ENCODE data around the gene PKDREJ. TPM values are rescaled to one million over a fixed set of nuclear protein-coding genes. Genes with fewer than 3 reads are reported as not detected.

Gene PKDREJ
- total RNA-seq, 2 donors from 2014 or later: under 0.01 to 0.33 TPM

- Histone ChIP-seq H3K27ac (peak overlapping the region in 3 of 4 donors; percentile 26 to 51 (median 43)), H3K4me1 (peaks cover 19% of the 10 kb centered on the region), H3K9me3 (no peaks in the 10 kb centered on the region), H3K36me3 (replicated peaks in 1 of 2; ENCODE audit: insufficient read depth in 1 of 2, low read depth in 2 of 2) (peaks cover 0 to 2% of the 10 kb centered on the region in 2 donors), H3K27me3 (no peaks in the 10 kb centered on the region), H3K4me3 (no peak overlapping the region)
- intact Hi-C loops (cut with DNase I): loop anchor here (10.0 kb wide), 1 partner anchor 86 kb away; the partner anchor contains the start of gene PPARA
- ATAC-seq (no peak), DNase-seq (no peak)
- WGBS, 2 donors: 63 to 68% methylated on average over 6 to 7 of the region's 7 CpGs
- no peak for TF ChIP-seq POLR2A (IDR thresholded peaks at IDR 0.05)
- TF ChIP-seq CTCF (IDR thresholded peaks at IDR 0.05): no peak
Observed at GRCh38 chr22:46240907-46241306, 22.2 kb downstream of the PKDREJ start.

- Histone ChIP-seq H3K36me3 (replicated peaks in 1 of 2; ENCODE audit: insufficient read depth in 1 of 2, low read depth in 2 of 2) (peaks cover 0 to 2% of the 10 kb centered on the region in 2 donors), H3K4me1 (peaks cover 15% of the 10 kb centered on the region), H3K27ac (peak overlapping the region in 2 of 4 donors; percentile 26 to 51), H3K27me3 (no peaks in the 10 kb centered on the region), H3K9me3 (no peaks in the 10 kb centered on the region), H3K4me3 (no peak overlapping the region)
- 85 to 86% methylated on average over 6 of the region's 6 CpGs for WGBS, 2 donors
- no peak for TF ChIP-seq CTCF (IDR thresholded peaks at IDR 0.05)
- TF ChIP-seq POLR2A (IDR thresholded peaks at IDR 0.05): no peak
- no peak for ATAC-seq
- no peak for DNase-seq
- intact Hi-C loops (cut with DNase I): loop anchor here (10.0 kb wide), 1 partner anchor 86 kb away; the partner anchor contains the start of gene PPARA
Observed at GRCh38 chr22:46240506-46240905, 22.6 kb downstream of the PKDREJ start.

GRCh38 chr22:46240073-46240472 is 23.1 kb downstream of the PKDREJ start:
- Histone ChIP-seq H3K36me3 (replicated peaks in 1 of 2; ENCODE audit: insufficient read depth in 1 of 2, low read depth in 2 of 2) (peaks cover 0 to 2% of the 10 kb centered on the region in 2 donors), H3K9me3 (no peaks in the 10 kb centered on the region), H3K4me1 (peaks cover 11% of the 10 kb centered on the region), H3K4me3 (no peak overlapping the region), H3K27me3 (no peaks in the 10 kb centered on the region), H3K27ac (no peak overlapping the region)
- ATAC-seq (no peak), DNase-seq (no peak)
- WGBS, 2 donors: 80 to 88% methylated on average over 1 to 2 of the region's 2 CpGs
- TF ChIP-seq CTCF (IDR thresholded peaks at IDR 0.05): no peak
- TF ChIP-seq POLR2A (IDR thresholded peaks at IDR 0.05): no peak
- intact Hi-C loops (cut with DNase I): loop anchor here (10.0 kb wide), 1 partner anchor 85 kb away; the partner anchor contains the start of gene PPARA

GRCh38 chr22:46239261-46240048 is 23.7 kb downstream of the PKDREJ start:
- TF ChIP-seq CTCF (IDR thresholded peaks at IDR 0.05) (no peak), POLR2A (IDR thresholded peaks at IDR 0.05) (no peak)
- ATAC-seq (no peak), DNase-seq (no peak)
- H3K4me1 ChIP-seq: peaks cover 11% of the 10 kb centered on the region
- intact Hi-C loops (cut with DNase I): loop anchor here (10.0 kb wide), 1 partner anchor 85 kb away; the partner anchor contains the start of gene PPARA
- H3K9me3 ChIP-seq: no peaks in the 10 kb centered on the region
- 75 to 85% methylated on average over 13 to 19 of the region's 20 CpGs for WGBS, 2 donors
- H3K27ac ChIP-seq: no peak overlapping the region
- no peak overlapping the region for H3K4me3 ChIP-seq
- H3K27me3 ChIP-seq: no peaks in the 10 kb centered on the region
- peaks cover 0 to 2% of the 10 kb centered on the region in 2 donors for H3K36me3 ChIP-seq (replicated peaks in 1 of 2; ENCODE audit: insufficient read depth in 1 of 2, low read depth in 2 of 2)

All from body of pancreas (tissue), 4 donors.